Renal cortex interstitium (tissue), 3 donors: ENCODE results near the gene PVALB. TPM values are rescaled to one million over a fixed set of nuclear protein-coding genes. Genes with fewer than 3 reads are reported as not detected.

Experiments
- polyA plus RNA-seq, 3 donors: library from polyadenylated mRNA; unstranded; fragments of 120-200 nt; gene quantifications; one replicate each; pipeline ENCODE4 v1.2.1, GENCODE V29; 2013; ENCODE audit not compliant: insufficient read length in 3 of 3

Gene PVALB
- polyA plus RNA-seq, 3 donors: 5.2 to 7.0 (median 5.6) TPM

Other genes starting within 250 kb of the PVALB start
- gene CACNG2, start 113.3 kb downstream of the PVALB start, polyA plus RNA-seq: not detected
- gene IFT27, start 40.9 kb downstream of the PVALB start, polyA plus RNA-seq: 10 to 100 TPM; 50.2 to 56.1 (median 52.8) TPM
- gene NCF4, start 44.0 kb upstream of the PVALB start, polyA plus RNA-seq: 1 to 10 TPM; 2.1 to 3.4 (median 2.4) TPM
- gene CSF2RB, start 96.6 kb upstream of the PVALB start, polyA plus RNA-seq: 1 to 10 TPM; 2.6 to 3.7 (median 3.2) TPM
- gene TST, start 202.4 kb upstream of the PVALB start, polyA plus RNA-seq: 10 to 100 TPM; 40.9 to 55.9 (median 52.3) TPM
- gene MPST, start 202.7 kb upstream of the PVALB start, polyA plus RNA-seq: 10 to 100 TPM; 42.0 to 71.3 (median 66.7) TPM
- 10 to 100 TPM; 20.4 to 34.3 (median 30.7) TPM for gene KCTD17, start 234.7 kb upstream of the PVALB start, polyA plus RNA-seq